Measurements from ENCODE around the gene ZNF605. TPM values are rescaled to one million over a fixed set of nuclear protein-coding genes. Genes with fewer than 3 reads are reported as not detected.

ZNF605 gene
- total and polyA plus RNA-seq, 9 of the 15 experiments (the other 6 are each of a cell fraction or from before 2014, with no cell fraction given) = 0.45 to 1.1 (median 0.68) TPM

GRCh38 chr12:132908145-132909029 is 47.7 kb downstream of the ZNF605 start (continued):
- TF ChIP-seq PRDM10 (IDR thresholded peaks at IDR 0.05; ENCODE audit: partially characterized antibody) (no peak), CGGBP1 (CRISPR knock-in tag; IDR thresholded peaks at IDR 0.05) (no peak), PPARD (CRISPR knock-in tag; IDR thresholded peaks at IDR 0.05) (no peak), IRF1 (CRISPR knock-in tag; IDR thresholded peaks at IDR 0.05; ENCODE audit: borderline replicate concordance) (no peak), DMBX1 (CRISPR knock-in tag; IDR thresholded peaks at IDR 0.05; ENCODE audit: borderline replicate concordance) (no peak), MXI1 (IDR thresholded peaks at IDR 0.05; ENCODE audit: low read depth, low read length) (peak; percentile 84), ZNF75A (CRISPR knock-in tag; IDR thresholded peaks at IDR 0.05) (no peak), SIX5 (IDR thresholded peaks at IDR 0.05; ENCODE audit: borderline replicate concordance in 1 of 2, insufficient read depth in 1 of 2, low read depth in 1 of 2, low read length in 2 of 2) (no peak), PHF20 (IDR thresholded peaks at IDR 0.05; ENCODE audit: partially characterized antibody) (no peak), POLR3A (IDR thresholded peaks at IDR 0.05; ENCODE audit: borderline replicate concordance, extremely low read depth, insufficient read depth, insufficient read length) (no peak), JUNB (CRISPR knock-in tag; conservative IDR thresholded peaks at IDR 0.05) (no peak), SP2 (IDR thresholded peaks at IDR 0.05; ENCODE audit: extremely low read depth, low read depth, low read length, poor library complexity, severe bottlenecking) (peak; percentile 39), SNIP1 (IDR thresholded peaks at IDR 0.05; ENCODE audit: low read depth) (no peak), RBM25 (IDR thresholded peaks at IDR 0.05; ENCODE audit: low read depth, low read length, severe bottlenecking) (peak; percentile 31), SMAD2 (IDR thresholded peaks at IDR 0.05; ENCODE audit: low read depth, low read length) (no peak), CXXC5 (CRISPR knock-in tag; IDR thresholded peaks at IDR 0.05) (peak; percentile 70)
